Activated CD4-positive, alpha-beta T cell treated with anti-CD3 and anti-CD28 coated beads, Interleukin-2, Interleukin-6, amounts not matched to agents 100 ng/mL and 50 ng/mL, durations not matched to agents 16 hours and 8 hours (primary cell): ENCODE measurements around the gene TMIE.
"Not testable (repeated sequence)": the region's sequence is repeated elsewhere in the genome, so short reads cannot be mapped to it uniquely, and the experiment has no call there.

ENCODE experiments used
- DNase-seq: peaks from one replicate; pipeline ENCODE4 v3.0.0-alpha.2; 2020

The TMIE gene

GRCh38 chr3:46690798-46691197 lies 10.4 kb upstream of the TMIE start:
- no peak for DNase-seq

- no peak for DNase-seq
These were observed 8.6 kb upstream of the TMIE start for GRCh38 chr3:46692566-46692990.

DNA sequence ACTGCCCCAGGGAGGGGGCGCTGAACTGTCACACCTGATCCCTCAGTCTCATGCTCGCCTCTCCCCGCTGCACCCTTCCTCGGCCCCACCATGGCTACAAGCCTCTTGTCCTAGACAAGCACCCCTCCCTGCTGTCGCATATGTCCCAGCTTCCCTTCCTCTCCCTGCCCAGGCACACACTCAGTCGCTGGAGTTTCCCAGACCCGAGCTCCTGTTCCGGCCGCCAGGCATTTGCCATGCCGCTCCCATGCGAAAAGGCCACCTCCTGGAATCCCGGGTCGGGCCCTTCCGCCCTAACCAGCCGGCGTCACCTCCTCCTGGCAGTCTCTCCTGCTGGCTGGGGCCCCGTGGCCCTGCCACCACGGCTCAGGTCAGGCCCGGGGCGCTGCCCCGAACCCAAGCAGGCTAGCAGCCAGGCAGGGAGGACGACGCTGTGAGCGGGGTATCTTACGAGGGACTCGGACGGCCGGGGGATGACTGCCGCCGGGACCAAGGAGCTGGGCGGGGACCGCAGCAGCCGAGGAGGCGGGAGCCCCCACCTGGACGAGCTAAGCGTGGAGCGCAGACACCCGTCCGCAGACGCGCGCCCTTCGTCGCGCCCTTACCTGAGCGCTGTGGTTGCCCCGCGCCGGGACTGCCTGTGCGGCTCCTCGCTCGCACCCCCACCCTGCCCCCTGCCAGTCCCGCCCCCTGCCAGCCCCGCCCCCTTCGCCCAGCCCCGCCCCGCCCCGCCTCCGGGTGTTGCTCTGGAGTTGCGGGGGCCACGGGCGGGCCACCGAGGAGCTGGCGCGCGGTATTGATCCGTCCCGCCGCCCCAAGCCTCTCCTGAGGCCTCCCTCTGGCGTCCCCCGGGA lies 7.9 kb upstream of the TMIE start, which contains the start of gene ALS2CL:
Gene ALS2CL, minus strand, starts transcription at position 642 of the 854 bp plus-strand sequence. CDS start 4,239 bp downstream, outside the sequence.
- DNase-seq = peak; percentile 44

DNA sequence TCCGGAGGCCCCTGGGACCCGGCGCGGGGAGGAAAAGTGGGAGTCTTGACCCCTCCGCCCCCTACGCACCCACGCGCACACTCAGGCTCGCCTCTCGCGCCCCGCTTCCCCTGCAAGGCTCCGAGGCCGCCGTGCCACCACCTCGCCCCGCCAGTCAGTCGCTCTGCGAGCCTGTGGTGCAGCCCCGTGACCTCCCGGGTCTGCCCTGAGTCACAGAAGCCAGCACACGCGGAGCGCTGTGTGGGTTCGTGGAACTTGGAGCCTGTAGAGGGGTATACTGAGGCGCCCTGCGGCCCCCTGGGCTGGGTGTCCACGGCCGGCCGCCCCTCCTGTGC lies 7.3 kb upstream of the TMIE start:
- peak; percentile 17 for DNase-seq

- no peak for DNase-seq
These were observed 6.7 kb upstream of the TMIE start for GRCh38 chr3:46694520-46694919.

DNA sequence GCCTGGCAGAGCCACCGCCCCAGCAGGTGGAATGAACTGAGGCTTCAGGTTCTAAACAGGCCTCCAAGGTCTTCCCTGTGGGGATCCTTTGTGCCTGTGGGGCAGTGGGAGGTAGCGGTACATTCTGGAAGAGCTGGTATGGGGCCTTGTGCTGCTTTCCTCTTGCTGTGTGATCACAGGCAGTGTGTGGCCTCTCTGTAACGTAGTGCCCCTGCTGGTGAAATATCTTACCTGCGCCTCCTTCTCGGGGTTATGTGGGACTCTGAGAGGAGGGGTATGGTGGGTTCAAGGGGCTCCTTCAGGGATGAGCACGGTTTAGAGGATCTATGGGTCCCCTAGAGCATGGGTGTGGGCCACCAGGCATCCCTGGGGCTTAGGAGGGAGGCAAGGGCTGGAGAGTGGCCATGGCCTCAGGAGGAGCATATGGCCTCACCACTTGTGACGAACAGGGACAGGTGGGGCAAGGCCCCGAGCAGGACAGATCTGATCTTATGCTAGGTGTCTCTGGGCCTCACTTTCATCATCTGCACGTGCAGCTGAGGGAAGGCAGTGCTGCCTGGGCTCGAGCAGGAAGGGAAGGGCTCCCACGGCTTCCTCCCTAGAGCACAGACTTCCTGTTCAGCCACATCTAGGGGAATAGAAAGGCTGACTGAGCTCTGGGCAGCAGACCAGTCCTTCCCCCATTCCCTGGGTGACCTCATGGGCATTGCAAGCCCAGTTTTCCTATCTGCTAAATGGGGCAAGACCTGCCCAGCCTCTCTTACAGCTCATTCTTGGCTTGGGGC lies 5.8 kb upstream of the TMIE start:
- DNase-seq = peak; percentile 55

- no peak for DNase-seq
These were observed 5.0 kb upstream of the TMIE start for GRCh38 chr3:46695962-46696894.

DNA sequence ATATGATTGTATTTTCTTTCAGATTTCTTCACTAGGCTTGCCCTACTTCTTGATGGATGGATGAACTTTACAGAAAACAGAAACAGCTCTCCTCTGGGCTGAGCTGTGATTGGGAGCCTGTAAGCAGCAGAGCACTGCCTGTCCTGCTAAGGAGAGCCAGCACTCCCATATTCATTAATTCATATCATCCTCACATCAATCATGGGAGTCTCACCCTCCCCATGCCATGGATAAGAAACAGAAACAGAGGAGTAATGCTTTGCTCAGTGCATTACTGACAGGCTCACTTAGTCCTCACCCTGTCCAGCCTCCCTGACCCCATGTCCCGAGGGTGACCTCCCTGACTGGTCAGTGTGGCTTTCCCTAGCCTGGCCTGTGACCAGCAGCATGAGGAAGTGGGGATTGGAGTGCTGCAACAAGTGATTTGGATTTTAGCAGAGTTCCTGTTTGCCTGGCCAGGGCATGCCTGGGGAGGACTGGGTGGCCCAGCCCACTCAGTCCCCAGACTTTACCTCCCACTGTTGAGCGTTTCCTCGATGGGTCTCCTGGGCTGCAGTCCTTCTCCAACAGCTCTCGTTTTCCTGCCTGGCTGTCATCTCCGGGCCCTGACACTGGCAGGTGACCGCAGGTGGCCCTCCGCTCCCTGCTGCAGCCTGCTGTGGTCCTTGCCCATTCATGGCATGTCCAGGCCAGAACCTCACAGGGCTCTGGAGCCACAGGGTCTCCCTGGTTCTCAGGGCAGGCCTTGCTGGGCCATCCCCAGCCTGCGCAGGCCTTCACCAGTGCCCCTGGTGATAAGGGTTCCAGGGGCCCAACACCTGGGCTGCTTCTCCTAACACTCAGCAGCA lies 1.3 kb upstream of the TMIE start:
- DNase-seq = no peak

DNA sequence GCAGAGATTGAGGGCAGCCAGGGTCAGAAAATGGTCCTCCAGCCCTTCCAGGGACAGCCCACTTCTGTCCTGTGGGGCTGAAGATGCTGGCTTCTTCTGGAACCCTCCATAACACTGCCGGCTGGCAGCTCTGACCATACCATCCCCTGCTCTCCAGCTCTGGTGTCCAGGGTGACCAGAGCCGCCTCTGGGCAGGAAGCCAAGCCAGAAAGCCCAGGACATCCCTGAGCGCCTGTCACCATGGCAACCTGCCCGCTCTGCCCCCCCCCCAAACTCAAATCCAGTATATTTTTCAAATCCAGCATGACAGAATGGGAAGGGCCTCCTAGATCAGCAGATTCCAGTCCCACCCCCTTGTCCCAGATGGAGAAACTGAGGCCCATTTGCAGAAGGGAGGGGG lies 420 bp upstream of the TMIE start:
- DNase-seq = no peak

- DNase-seq = no peak
These were observed 1.2 kb downstream of the TMIE start for GRCh38 chr3:46702246-46703012.

DNA sequence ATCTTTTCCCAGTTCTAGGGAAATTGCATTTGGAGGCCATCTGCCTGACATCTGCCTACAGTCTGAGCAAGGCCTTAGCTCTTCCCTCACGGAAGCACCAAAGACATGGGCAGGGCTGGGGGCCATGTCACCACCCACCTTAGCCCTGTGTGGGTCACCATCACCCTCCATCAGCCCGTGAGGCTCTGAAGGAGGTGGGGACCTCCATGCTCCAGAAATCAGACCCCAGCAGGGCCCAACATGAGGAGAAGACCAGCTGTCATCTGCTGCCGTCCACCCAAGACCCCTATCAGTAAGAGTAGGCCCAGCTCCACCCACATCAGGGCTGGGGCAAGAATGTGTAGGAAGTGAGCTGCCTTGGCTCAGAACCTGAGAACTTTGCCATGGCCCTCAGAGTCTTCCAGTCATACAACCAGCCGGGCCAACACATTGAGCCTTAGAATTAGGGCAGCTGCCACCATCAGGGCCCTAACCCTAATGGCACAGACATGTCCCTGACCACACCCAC lies 1.9 kb downstream of the TMIE start:
- no peak for DNase-seq

DNA sequence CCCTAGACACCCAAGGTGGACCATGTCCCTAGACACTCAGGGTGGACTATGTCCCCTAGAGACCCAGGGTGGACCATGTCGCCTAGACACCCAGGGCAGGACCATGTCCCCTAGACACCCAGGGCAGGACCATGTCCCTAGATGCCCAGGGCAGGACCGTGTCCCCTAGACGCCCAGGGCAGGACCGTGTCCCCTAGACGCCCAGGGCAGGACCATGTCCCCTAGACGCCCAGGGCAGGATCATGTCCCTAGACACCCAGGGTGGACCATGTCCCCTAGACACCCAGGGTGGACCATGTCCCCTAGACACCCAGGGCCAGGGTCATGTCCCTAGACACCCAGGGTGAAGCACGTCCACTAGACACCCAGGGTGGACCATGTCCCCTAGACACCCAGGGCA lies 3.2 kb downstream of the TMIE start:
- DNase-seq = not testable (repeated sequence)

DNA sequence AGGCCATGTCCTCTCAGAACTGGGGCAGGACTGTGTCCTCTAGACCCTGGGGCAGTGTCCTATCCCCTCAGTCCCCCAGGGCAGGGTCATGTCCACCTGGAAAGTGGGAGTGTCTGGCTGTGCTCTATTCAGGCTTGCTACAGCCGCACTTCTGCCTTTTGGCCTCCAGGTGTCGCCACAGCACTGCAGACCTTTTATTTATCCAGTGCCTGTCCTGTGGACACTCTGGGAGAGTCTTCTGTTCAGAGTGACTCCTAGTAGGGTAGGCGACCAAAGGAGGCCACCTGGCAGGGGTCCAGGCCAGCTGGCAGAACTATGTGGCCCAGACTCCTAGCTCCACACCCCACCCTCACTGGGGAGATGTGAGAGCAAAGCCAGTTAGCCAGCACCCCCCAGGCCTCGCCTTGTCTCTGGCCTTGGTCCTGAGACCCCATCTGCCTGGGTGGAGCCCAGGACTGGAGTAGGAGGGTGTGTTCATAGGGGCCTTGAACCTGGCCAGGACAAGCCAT lies 3.9 kb downstream of the TMIE start:
- peak; percentile 76 for DNase-seq

DNA sequence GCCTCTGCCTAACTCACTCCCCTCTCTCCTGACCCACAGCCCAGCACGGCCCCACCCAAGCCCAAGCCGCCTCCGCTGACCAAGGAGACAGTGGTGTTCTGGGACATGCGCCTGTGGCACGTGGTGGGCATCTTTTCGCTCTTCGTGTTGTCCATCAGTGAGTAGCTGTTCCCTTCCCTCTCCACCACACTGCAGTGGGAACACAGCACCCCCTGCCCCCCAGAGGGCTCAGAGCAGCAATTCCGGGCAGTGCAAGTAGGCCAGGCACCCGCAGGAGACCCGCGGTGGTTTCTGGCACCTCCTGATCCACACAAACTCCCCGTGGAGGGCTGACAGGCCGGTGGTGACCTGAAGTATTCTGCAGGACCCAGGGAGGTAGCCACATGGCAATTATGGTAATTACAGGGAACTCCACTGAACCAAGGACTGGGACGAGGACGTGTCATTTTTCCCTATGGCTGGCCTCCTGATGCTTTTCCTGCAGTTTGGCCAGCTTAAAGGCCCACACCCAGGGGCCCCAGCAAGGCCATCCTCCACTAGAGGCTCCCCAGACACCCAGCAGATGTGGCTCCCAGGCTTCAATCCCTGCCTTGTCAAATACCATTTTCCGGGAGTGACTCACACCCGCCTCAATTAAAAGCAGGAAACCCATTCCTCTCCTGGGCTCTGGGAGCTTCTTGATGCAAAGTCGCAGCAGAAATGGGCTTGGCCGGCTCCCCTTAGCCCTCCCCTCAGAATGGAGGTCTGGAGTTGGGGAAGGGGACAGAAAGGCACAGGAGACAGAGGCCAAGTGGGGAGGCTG lies 4.8 kb downstream of the TMIE start:
- DNase-seq = no peak

- DNase-seq = no peak
These were observed 5.8 kb downstream of the TMIE start for GRCh38 chr3:46706771-46707582.

- DNase-seq = no peak
These were observed 6.4 kb downstream of the TMIE start for GRCh38 chr3:46707601-46708011.

DNA sequence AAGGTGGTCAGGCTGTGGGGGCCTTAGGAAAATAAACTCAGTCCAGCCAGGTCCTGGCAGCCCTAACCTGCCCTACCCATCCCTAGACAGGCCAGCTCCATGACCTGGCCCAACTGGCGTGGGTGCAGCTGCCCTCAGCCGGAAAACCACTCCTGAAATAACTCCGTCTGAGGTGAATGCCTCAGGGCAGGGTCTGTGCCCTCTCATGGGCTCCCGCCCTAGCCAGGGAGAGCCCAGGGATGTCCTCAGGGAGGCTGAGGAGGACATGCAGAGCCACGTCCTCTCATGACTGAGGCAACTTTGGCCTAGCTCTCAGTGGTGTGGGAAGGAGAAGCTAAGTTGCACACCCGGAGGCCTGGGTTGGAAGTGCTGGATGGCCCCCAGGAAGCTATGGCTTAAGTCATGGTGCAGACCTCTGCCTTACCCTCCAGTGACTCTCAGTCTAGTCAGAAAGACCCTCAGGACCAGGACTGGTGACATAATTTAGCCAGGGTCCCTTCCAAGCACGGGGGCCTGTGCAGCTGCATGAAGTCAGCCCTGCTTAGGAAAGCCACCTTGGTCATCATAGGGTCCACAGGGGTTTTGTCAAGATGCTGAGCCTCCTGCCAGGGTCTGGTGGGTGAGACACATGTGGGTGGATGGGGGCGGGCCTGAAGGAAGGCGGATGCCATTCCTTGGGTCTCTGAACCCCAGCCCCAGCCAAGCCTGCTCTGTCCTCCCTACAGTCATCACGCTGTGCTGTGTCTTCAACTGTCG lies 7.4 kb downstream of the TMIE start:
- no peak for DNase-seq

- DNase-seq = no peak
These were observed 8.0 kb downstream of the TMIE start for GRCh38 chr3:46709157-46709654.
